Measurements from ENCODE around the gene LIMS4. TPM values are rescaled to one million over a fixed set of nuclear protein-coding genes. Genes with fewer than 3 reads are reported as not detected.
"Not testable (repeated sequence)": the region's sequence is repeated elsewhere in the genome, so short reads cannot be mapped to it uniquely, and the experiment has no call there.

Gene LIMS4, protein sequence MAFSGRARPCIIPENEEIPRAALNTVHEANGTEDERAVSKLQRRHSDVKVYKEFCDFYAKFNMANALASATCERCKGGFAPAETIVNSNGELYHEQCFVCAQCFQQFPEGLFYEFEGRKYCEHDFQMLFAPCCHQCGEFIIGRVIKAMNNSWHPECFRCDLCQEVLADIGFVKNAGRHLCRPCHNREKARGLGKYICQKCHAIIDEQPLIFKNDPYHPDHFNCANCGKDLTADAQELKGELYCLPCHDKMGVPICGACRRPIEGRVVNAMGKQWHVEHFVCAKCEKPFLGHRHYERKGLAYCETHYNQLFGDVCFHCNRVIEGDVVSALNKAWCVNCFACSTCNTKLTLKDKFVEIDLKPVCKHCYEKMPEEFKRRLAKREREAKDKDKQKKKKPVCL
- polyA plus RNA-seq (2012; rRNA removed): 9.6 and 10.7 TPM in 2 replicates
- polyA plus RNA-seq (2012; cell fraction: cytosol; rRNA removed): 5.8 and 8.3 TPM in 2 replicates
- polyA plus RNA-seq (2012; cell fraction: nucleus; rRNA removed): 11.0 and 16.6 TPM in 2 replicates

DNA sequence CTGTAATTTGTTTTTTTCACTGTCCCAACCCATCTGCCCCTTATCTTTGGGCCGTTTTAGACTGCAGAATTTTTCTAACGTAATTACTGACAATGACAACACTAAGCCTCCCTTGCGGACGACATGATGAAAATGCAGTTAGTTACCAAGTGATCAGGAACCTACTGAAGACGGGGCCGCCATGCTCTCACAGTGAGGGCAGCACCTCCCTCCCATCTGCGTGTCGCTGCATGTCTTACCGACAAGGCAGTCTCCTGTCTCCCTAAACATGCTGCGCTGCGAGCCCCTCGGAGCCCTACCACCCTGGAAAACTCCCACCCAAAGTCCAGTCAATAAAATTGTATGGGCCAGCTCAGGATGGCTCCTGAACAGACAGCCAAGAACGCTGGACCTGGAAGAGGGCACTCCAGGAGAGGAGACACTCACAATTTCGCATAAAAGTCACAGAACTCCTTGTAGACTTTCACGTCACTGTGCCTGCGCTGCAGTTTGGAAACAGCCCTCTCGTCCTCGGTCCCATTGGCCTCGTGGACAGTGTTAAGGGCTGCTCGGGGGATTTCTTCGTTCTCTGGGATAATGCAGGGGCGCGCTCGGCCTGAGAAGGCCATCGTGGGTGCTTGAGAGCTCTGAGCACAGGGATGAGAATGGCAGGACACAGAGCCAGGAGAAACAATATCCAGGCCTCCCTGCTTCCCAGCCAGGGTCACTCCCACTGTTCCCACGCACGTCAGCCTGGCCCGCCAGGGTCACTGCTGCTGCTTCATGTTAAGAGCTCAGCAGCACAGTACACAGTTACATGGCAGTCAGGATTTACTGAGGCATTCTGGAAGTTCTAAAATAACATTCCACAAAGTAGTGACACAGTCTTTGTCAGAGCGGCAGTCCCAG lies at the start of gene LIMS4:
TSS of gene LIMS4 (minus strand) at position 646 of the 888 bp plus-strand sequence. CDS start at position 608, 38 bp downstream.
- not testable (repeated sequence) for H3K9me2 ChIP-seq; H3K36me3 ChIP-seq (replicated peaks in 1 of 2; ENCODE audit: control insufficient read depth in 1 of 2, insufficient read depth in 2 of 2, low read length in 1 of 2)

DNA sequence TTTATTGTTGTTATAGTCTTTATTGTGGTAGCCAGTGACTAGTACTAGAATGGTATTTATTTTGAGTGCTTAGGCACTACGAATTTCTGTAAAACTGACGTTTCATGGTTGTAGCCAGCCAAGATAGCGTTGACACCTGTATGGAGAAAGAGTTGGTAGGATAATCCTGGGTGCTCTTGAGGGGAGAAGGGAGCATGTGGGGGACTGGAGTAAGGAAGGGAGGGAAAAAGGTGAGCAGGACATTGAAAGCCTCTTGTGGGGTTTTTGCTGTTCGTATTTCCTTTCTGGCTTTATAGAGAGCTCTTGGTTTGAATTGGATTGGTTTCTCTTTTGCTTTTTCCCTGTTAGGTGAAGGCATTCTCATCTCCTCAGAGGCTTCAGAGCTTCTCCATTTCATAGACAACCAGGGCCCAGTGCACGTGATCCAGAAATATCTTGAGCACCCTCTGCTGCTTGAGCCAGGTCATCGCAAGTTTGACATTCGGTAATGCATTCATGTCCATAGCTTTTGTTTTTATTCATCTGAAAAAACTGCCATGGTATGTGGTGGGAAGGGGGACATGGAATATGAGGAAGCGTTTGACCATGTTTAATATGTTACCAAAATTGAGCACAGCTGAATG lies 27.2 kb upstream of the LIMS4 start:
- H3K27me3 ChIP-seq (ENCODE audit: insufficient read depth); H3K27ac ChIP-seq (ENCODE audit: low read depth in 2 of 2, low read length in 1 of 2); DNase-seq; H3F3A ChIP-seq (replicated peaks; ENCODE audit: insufficient read depth); H2AFZ ChIP-seq (ENCODE audit: low read depth); H4K20me1 ChIP-seq (ENCODE audit: insufficient read depth); H3K79me2 ChIP-seq (ENCODE audit: insufficient read depth); H3K4me3 ChIP-seq (ENCODE audit: low read depth in 2 of 2, low read length in 1 of 2); POLR2A ChIA-PET; H3K4me1 ChIP-seq (ENCODE audit: control insufficient read depth in 1 of 2, insufficient read depth in 2 of 2, low read depth in 1 of 2, low read length in 1 of 2); H3K9me2 ChIP-seq; H3K36me3 ChIP-seq (replicated peaks in 1 of 2; ENCODE audit: control insufficient read depth in 1 of 2, insufficient read depth in 2 of 2, low read length in 1 of 2); CTCF ChIA-PET; H3K9me3 ChIP-seq; H3K9ac ChIP-seq; H3K4me2 ChIP-seq: not testable (repeated sequence)
- no CpG with 5 or more reads among the region's 8 CpGs for WGBS (ENCODE audit: low lambda C conversion rate)

More for the DNA sequence above, at the start of gene LIMS4:
- H4K20me1 ChIP-seq (ENCODE audit: insufficient read depth); H2AFZ ChIP-seq (ENCODE audit: low read depth); H3K4me3 ChIP-seq (ENCODE audit: low read depth in 2 of 2, low read length in 1 of 2); H3K79me2 ChIP-seq (ENCODE audit: insufficient read depth); H3K27me3 ChIP-seq (ENCODE audit: insufficient read depth); CTCF ChIA-PET; H3F3A ChIP-seq (replicated peaks; ENCODE audit: insufficient read depth); DNase-seq; H3K4me1 ChIP-seq (ENCODE audit: control insufficient read depth in 1 of 2, insufficient read depth in 2 of 2, low read depth in 1 of 2, low read length in 1 of 2); H3K4me2 ChIP-seq; POLR2A ChIA-PET; H3K9ac ChIP-seq; H3K9me3 ChIP-seq; H3K27ac ChIP-seq (ENCODE audit: low read depth in 2 of 2, low read length in 1 of 2): not testable (repeated sequence)
- WGBS (ENCODE audit: low lambda C conversion rate): no CpG with 5 or more reads among the region's 29 CpGs

DNA sequence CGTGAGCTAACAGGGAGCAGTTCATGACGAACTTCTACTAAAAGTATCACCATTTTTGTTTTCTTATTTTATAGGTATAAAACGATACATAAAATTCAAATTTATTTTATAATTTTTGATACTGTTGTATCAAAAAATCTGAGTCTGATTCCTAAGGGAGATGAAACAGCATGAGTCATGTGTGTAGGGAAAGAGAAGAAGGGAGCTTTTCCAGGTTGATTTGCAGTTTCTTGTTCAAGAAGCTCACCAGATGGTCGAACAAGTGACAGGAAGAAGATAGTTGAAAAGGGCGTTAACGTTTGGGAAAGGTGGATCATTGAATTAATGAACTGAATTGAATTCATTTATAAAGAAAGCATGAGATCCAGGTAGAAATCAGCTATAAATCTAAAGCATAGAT lies 23.4 kb upstream of the LIMS4 start:
- H2AFZ ChIP-seq (ENCODE audit: low read depth); H3K9ac ChIP-seq; POLR2A ChIA-PET; DNase-seq; H3K36me3 ChIP-seq (replicated peaks in 1 of 2; ENCODE audit: control insufficient read depth in 1 of 2, insufficient read depth in 2 of 2, low read length in 1 of 2); CTCF ChIA-PET; H3F3A ChIP-seq (replicated peaks; ENCODE audit: insufficient read depth); H3K9me3 ChIP-seq; H3K27ac ChIP-seq (ENCODE audit: low read depth in 2 of 2, low read length in 1 of 2); H3K9me2 ChIP-seq; H3K4me2 ChIP-seq; H3K4me1 ChIP-seq (ENCODE audit: control insufficient read depth in 1 of 2, insufficient read depth in 2 of 2, low read depth in 1 of 2, low read length in 1 of 2); H3K4me3 ChIP-seq (ENCODE audit: low read depth in 2 of 2, low read length in 1 of 2); H4K20me1 ChIP-seq (ENCODE audit: insufficient read depth); H3K79me2 ChIP-seq (ENCODE audit: insufficient read depth); H3K27me3 ChIP-seq (ENCODE audit: insufficient read depth): not testable (repeated sequence)
- WGBS (ENCODE audit: low lambda C conversion rate): no CpG with 5 or more reads among the region's 6 CpGs

DNA sequence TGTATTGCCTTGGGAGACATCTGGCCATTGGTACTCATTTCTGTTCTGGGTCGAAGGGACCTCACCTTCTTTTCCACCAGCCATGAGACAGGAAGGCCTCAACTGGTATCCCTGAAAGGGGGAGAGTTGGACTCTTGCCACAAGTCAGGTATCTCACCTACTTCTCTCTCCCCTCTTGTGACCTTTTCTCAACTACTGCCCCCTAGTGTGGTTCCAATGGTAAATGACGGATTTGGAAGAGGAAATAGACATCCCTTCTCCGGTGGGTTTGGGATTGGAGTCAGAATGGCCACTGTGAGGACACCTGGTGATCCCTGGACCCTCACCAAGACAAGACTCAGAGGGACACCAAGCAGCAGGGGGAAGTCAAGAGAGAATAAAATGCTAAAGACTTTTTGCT lies 21.9 kb upstream of the LIMS4 start:
- H3K4me2 ChIP-seq; H3K4me1 ChIP-seq (ENCODE audit: control insufficient read depth in 1 of 2, insufficient read depth in 2 of 2, low read depth in 1 of 2, low read length in 1 of 2); H4K20me1 ChIP-seq (ENCODE audit: insufficient read depth); H3K4me3 ChIP-seq (ENCODE audit: low read depth in 2 of 2, low read length in 1 of 2); H3K9ac ChIP-seq; DNase-seq; CTCF ChIA-PET; H3K9me3 ChIP-seq; H3K9me2 ChIP-seq; H3K79me2 ChIP-seq (ENCODE audit: insufficient read depth); H3F3A ChIP-seq (replicated peaks; ENCODE audit: insufficient read depth); H3K27me3 ChIP-seq (ENCODE audit: insufficient read depth); H2AFZ ChIP-seq (ENCODE audit: low read depth); POLR2A ChIA-PET; H3K27ac ChIP-seq (ENCODE audit: low read depth in 2 of 2, low read length in 1 of 2); H3K36me3 ChIP-seq (replicated peaks in 1 of 2; ENCODE audit: control insufficient read depth in 1 of 2, insufficient read depth in 2 of 2, low read length in 1 of 2): not testable (repeated sequence)
- WGBS (ENCODE audit: low lambda C conversion rate): no CpG with 5 or more reads among the region's 3 CpGs

DNA sequence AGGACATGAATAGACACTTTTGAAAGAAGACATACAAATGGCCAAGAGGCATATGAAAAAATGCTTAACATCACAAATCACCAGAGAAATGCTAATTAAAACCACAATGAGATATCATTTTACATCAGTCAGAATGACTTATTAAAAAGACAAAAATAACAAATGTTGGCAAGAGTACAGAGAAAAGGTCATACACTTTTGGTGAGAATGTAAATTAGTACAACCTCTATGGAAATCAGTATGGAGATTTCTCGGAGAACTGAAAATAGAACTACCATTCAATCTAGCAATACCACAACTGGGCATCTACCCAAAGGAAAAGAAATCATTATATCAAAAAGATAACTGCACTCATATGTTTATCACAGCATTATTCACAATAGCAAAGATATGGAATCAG lies 16.4 kb upstream of the LIMS4 start:
- H3K36me3 ChIP-seq (replicated peaks in 1 of 2; ENCODE audit: control insufficient read depth in 1 of 2, insufficient read depth in 2 of 2, low read length in 1 of 2); H2AFZ ChIP-seq (ENCODE audit: low read depth); H3K9me3 ChIP-seq; H3K9ac ChIP-seq; H3K27ac ChIP-seq (ENCODE audit: low read depth in 2 of 2, low read length in 1 of 2); DNase-seq; CTCF ChIA-PET; H3K4me2 ChIP-seq; H3K4me1 ChIP-seq (ENCODE audit: control insufficient read depth in 1 of 2, insufficient read depth in 2 of 2, low read depth in 1 of 2, low read length in 1 of 2); H3K79me2 ChIP-seq (ENCODE audit: insufficient read depth); H3K27me3 ChIP-seq (ENCODE audit: insufficient read depth); H4K20me1 ChIP-seq (ENCODE audit: insufficient read depth); H3K4me3 ChIP-seq (ENCODE audit: low read depth in 2 of 2, low read length in 1 of 2); POLR2A ChIA-PET; H3K9me2 ChIP-seq; H3F3A ChIP-seq (replicated peaks; ENCODE audit: insufficient read depth): not testable (repeated sequence)
- no CpG with 5 or more reads among the region's 1 CpG for WGBS (ENCODE audit: low lambda C conversion rate)

DNA sequence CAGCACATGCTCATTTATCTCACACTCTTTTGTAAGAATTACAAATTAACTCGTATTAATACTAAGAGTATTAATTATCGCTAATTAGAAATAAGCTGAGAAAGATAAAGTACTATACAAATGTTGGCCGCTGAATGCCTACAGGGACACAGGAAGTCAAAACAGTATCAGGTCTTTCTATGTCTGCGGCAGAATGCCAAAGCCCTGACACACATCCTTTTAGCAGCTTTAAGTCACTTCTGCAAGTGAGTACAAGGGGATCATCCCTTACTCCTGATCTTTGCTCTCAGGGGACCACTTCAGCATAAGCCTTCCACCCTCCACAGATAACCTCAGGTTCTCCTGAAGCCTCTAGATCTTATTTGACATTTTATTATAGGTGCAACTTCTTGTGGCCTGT lies 10.1 kb upstream of the LIMS4 start:
- H3K9me2 ChIP-seq; H3K9ac ChIP-seq; H3K79me2 ChIP-seq (ENCODE audit: insufficient read depth); CTCF ChIA-PET; H3K27me3 ChIP-seq (ENCODE audit: insufficient read depth); H3K4me2 ChIP-seq; H3K4me3 ChIP-seq (ENCODE audit: low read depth in 2 of 2, low read length in 1 of 2); H2AFZ ChIP-seq (ENCODE audit: low read depth); DNase-seq; POLR2A ChIA-PET; H4K20me1 ChIP-seq (ENCODE audit: insufficient read depth); H3F3A ChIP-seq (replicated peaks; ENCODE audit: insufficient read depth); H3K36me3 ChIP-seq (replicated peaks in 1 of 2; ENCODE audit: control insufficient read depth in 1 of 2, insufficient read depth in 2 of 2, low read length in 1 of 2); H3K4me1 ChIP-seq (ENCODE audit: control insufficient read depth in 1 of 2, insufficient read depth in 2 of 2, low read depth in 1 of 2, low read length in 1 of 2); H3K9me3 ChIP-seq; H3K27ac ChIP-seq (ENCODE audit: low read depth in 2 of 2, low read length in 1 of 2): not testable (repeated sequence)
- no CpG with 5 or more reads among the region's 4 CpGs for WGBS (ENCODE audit: low lambda C conversion rate)

All from SK-N-SH (cell line).